ENCODE data around the gene ARF5. TPM values are rescaled to one million over a fixed set of nuclear protein-coding genes. Genes with fewer than 3 reads are reported as not detected.

ARF5 gene
- total and polyA plus RNA-seq, 2 donors from 2014 or later = 132 to 223 TPM

DNA sequence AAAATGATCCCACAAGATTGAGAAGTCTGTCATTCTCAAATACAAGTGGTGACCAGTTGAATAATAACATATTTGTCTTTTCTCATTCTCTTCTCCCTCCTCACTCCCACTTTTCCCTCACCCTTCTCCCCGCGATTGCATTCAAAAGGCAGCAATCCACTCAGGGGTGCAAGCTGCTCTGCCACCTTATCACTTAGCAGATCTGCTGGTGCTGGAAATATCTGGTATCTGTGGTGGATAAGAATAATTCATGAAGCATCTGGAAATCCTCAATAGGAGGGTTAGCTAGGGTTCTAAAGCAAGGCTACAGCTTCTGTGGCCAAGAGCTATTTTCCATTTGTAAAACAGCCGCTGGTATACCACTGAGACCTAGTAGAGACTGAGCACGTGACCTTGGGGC, 46.7 kb upstream of the ARF5 start:
- Histone ChIP-seq H3K27ac (ENCODE audit: low read depth in 2 of 2, low read length in 2 of 2) (no peak overlapping the region), H3K9me3 (ENCODE audit: control insufficient read depth in 2 of 3, insufficient read depth in 1 of 3, low read length in 3 of 3) (no peaks in the 10 kb centered on the region), H3K4me3 (ENCODE audit: low read length in 3 of 3) (no peak overlapping the region), H3K9ac (ENCODE audit: low read length in 3 of 3) (no peak overlapping the region), H3K36me3 (ENCODE audit: control insufficient read depth in 2 of 3, insufficient read depth in 3 of 3, low read length in 3 of 3) (no peaks in the 10 kb centered on the region), H3K4me1 (ENCODE audit: control insufficient read depth in 2 of 3, insufficient read depth in 2 of 3, low read depth in 1 of 3, low read length in 3 of 3) (no peaks in the 10 kb centered on the region), H3K27me3 (ENCODE audit: control insufficient read depth, insufficient read depth, low read length) (no peaks in the 10 kb centered on the region)
- intact Hi-C loops (cut with DNase I) = no loop called here
- FAIRE-seq (no peak), DNase-seq (no peak)
- TF ChIP-seq, protein P1, sequence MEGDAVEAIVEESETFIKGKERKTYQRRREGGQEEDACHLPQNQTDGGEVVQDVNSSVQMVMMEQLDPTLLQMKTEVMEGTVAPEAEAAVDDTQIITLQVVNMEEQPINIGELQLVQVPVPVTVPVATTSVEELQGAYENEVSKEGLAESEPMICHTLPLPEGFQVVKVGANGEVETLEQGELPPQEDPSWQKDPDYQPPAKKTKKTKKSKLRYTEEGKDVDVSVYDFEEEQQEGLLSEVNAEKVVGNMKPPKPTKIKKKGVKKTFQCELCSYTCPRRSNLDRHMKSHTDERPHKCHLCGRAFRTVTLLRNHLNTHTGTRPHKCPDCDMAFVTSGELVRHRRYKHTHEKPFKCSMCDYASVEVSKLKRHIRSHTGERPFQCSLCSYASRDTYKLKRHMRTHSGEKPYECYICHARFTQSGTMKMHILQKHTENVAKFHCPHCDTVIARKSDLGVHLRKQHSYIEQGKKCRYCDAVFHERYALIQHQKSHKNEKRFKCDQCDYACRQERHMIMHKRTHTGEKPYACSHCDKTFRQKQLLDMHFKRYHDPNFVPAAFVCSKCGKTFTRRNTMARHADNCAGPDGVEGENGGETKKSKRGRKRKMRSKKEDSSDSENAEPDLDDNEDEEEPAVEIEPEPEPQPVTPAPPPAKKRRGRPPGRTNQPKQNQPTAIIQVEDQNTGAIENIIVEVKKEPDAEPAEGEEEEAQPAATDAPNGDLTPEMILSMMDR (IDR thresholded peaks at IDR 0.05; ENCODE audit: borderline replicate concordance, extremely low read depth, insufficient read depth) = no peak

DNA sequence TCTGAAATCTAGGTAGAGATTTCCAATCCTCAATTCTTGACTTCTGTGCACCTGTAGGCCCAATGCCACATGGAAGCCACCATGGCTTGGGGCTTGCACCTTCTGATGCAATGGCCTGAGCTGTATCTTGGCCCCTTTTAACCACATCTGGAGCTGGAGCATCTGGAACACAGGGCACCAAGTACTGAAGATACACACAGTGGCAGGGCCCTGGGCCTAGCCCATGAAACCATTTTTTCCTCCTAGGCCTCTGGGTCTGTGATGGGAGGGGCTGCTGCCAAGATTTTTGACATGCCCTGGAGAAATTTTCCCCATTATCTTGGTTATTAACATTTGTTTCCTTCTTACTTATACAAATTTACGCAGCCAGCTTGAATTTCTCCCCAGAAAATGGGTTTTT, 41.9 kb upstream of the ARF5 start:
- TF ChIP-seq, protein P1 (IDR thresholded peaks at IDR 0.05; ENCODE audit: borderline replicate concordance, extremely low read depth, insufficient read depth) = no peak
- Histone ChIP-seq H3K9ac (ENCODE audit: low read length in 3 of 3) (no peak overlapping the region), H3K9me3 (ENCODE audit: control insufficient read depth in 2 of 3, insufficient read depth in 1 of 3, low read length in 3 of 3) (no peaks in the 10 kb centered on the region), H3K36me3 (ENCODE audit: control insufficient read depth in 2 of 3, insufficient read depth in 3 of 3, low read length in 3 of 3) (no peaks in the 10 kb centered on the region), H3K27ac (ENCODE audit: low read depth in 2 of 2, low read length in 2 of 2) (no peak overlapping the region), H3K4me3 (ENCODE audit: low read length in 3 of 3) (no peak overlapping the region), H3K4me1 (ENCODE audit: control insufficient read depth in 2 of 3, insufficient read depth in 2 of 3, low read depth in 1 of 3, low read length in 3 of 3) (no peaks in the 10 kb centered on the region), H3K27me3 (ENCODE audit: control insufficient read depth, insufficient read depth, low read length) (no peaks in the 10 kb centered on the region)
- DNase-seq (no peak), FAIRE-seq (no peak)
- intact Hi-C loops (cut with DNase I) = no loop called here

DNA sequence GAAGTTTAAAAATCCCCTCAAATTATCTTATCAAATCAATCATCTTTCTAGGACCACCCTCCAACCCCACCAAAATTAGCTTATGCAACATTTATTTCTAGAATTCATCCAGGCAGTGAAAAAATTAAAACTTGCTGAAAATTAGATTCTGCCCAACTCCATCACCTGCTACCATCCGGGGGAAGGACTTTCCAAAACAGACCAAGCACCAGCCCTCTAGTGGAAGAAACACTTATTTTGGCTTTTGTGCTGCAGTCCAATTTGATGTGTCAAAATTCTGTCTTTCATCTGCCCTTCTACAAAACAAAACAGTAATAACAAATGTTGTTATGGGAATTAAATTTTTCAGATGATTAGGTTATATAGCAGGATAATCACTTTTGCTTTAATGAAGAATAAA, 38.0 kb upstream of the ARF5 start:
- no peak for DNase-seq
- Histone ChIP-seq H3K9me3 (ENCODE audit: control insufficient read depth in 2 of 3, insufficient read depth in 1 of 3, low read length in 3 of 3) (no peaks in the 10 kb centered on the region), H3K27ac (ENCODE audit: low read depth in 2 of 2, low read length in 2 of 2) (no peak overlapping the region), H3K9ac (ENCODE audit: low read length in 3 of 3) (no peak overlapping the region), H3K27me3 (ENCODE audit: control insufficient read depth, insufficient read depth, low read length) (no peaks in the 10 kb centered on the region), H3K36me3 (ENCODE audit: control insufficient read depth in 2 of 3, insufficient read depth in 3 of 3, low read length in 3 of 3) (no peaks in the 10 kb centered on the region), H3K4me3 (ENCODE audit: low read length in 3 of 3) (no peak overlapping the region), H3K4me1 (ENCODE audit: control insufficient read depth in 2 of 3, insufficient read depth in 2 of 3, low read depth in 1 of 3, low read length in 3 of 3) (no peaks in the 10 kb centered on the region)
- TF ChIP-seq, protein P1 (IDR thresholded peaks at IDR 0.05; ENCODE audit: borderline replicate concordance, extremely low read depth, insufficient read depth) = no peak
- FAIRE-seq = no peak
- intact Hi-C loops (cut with DNase I) = no loop called here

GRCh38 chr7:127551941-127552340, 36.3 kb upstream of the ARF5 start:
- Histone ChIP-seq H3K27ac (ENCODE audit: low read depth in 2 of 2, low read length in 2 of 2) (no peak overlapping the region), H3K9me3 (ENCODE audit: control insufficient read depth in 2 of 3, insufficient read depth in 1 of 3, low read length in 3 of 3) (no peaks in the 10 kb centered on the region), H3K9ac (ENCODE audit: low read length in 3 of 3) (no peak overlapping the region), H3K4me1 (ENCODE audit: control insufficient read depth in 2 of 3, insufficient read depth in 2 of 3, low read depth in 1 of 3, low read length in 3 of 3) (no peaks in the 10 kb centered on the region), H3K36me3 (ENCODE audit: control insufficient read depth in 2 of 3, insufficient read depth in 3 of 3, low read length in 3 of 3) (no peaks in the 10 kb centered on the region), H3K4me3 (ENCODE audit: low read length in 3 of 3) (no peak overlapping the region), H3K27me3 (ENCODE audit: control insufficient read depth, insufficient read depth, low read length) (no peaks in the 10 kb centered on the region)
- intact Hi-C loops (cut with DNase I) = no loop called here
- DNase-seq (no peak), FAIRE-seq (no peak)
- TF ChIP-seq, protein P1 (IDR thresholded peaks at IDR 0.05; ENCODE audit: borderline replicate concordance, extremely low read depth, insufficient read depth) = no peak
